ENCODE data around the gene SMOC2.

- TF ChIP-seq, protein P1, sequence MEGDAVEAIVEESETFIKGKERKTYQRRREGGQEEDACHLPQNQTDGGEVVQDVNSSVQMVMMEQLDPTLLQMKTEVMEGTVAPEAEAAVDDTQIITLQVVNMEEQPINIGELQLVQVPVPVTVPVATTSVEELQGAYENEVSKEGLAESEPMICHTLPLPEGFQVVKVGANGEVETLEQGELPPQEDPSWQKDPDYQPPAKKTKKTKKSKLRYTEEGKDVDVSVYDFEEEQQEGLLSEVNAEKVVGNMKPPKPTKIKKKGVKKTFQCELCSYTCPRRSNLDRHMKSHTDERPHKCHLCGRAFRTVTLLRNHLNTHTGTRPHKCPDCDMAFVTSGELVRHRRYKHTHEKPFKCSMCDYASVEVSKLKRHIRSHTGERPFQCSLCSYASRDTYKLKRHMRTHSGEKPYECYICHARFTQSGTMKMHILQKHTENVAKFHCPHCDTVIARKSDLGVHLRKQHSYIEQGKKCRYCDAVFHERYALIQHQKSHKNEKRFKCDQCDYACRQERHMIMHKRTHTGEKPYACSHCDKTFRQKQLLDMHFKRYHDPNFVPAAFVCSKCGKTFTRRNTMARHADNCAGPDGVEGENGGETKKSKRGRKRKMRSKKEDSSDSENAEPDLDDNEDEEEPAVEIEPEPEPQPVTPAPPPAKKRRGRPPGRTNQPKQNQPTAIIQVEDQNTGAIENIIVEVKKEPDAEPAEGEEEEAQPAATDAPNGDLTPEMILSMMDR (IDR thresholded peaks at IDR 0.05; ENCODE audit: low read depth, low read length), result no peak
- no peak for TF ChIP-seq EZH2phosphoT487 (IDR thresholded peaks at IDR 0.05; ENCODE audit: low read depth)
These were observed 101.3 kb downstream of the SMOC2 start for GRCh38 chr6:168542301-168542700.

All from OCI-LY3 (cell line).